ENCODE data around the gene COX19.

DNA sequence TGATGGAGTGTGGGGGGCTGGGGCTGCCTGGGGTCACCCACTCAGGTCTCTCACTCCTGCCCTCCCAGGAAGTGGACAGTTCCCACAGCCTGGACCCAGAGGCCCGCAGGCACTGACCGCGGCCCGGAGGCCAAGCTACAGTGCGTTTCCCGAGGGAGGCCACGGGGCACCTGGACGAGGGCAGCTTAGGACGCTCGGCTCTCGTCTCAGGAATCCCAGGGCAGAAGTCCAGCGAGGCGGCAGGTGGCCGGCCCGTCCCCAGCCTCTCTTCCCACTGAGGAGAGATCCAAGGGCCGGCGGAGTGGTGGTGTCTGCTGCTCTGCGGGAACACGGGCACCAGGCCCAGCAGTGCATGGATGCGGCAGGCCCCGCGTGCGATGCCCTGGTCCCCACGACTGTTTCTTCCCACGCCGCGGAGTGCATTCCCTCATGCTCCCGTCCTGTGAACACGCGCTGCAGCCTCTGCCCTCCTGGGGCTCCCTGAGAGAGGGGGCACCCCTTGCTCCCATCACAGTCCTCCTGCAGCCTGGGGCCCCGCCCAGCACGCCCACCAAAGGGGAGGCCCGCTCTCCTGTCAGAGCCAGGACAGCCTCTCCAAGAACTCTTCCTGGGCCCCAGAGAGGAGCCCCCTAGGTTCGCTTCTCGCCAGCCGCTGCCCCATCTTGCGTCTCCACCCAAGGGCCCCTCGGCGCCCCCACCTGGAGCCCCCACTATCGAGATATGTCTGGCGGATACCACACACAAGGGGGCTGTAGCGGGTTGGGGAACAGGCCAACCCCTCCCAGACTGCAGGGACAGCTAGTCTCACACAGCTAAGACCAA, 44.7 kb upstream of the COX19 start:
- TF ChIP-seq, protein P1, sequence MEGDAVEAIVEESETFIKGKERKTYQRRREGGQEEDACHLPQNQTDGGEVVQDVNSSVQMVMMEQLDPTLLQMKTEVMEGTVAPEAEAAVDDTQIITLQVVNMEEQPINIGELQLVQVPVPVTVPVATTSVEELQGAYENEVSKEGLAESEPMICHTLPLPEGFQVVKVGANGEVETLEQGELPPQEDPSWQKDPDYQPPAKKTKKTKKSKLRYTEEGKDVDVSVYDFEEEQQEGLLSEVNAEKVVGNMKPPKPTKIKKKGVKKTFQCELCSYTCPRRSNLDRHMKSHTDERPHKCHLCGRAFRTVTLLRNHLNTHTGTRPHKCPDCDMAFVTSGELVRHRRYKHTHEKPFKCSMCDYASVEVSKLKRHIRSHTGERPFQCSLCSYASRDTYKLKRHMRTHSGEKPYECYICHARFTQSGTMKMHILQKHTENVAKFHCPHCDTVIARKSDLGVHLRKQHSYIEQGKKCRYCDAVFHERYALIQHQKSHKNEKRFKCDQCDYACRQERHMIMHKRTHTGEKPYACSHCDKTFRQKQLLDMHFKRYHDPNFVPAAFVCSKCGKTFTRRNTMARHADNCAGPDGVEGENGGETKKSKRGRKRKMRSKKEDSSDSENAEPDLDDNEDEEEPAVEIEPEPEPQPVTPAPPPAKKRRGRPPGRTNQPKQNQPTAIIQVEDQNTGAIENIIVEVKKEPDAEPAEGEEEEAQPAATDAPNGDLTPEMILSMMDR (IDR thresholded peaks at IDR 0.05), result no peak
- TF ChIP-seq TCF7L2 (IDR thresholded peaks at IDR 0.05; ENCODE audit: low read depth, low read length) (no peak), SIN3A (IDR thresholded peaks at IDR 0.05; ENCODE audit: borderline replicate concordance, insufficient read depth, low read depth, low read length) (no peak), POLR2AphosphoS5 (IDR thresholded peaks at IDR 0.05; ENCODE audit: low read depth, low read length) (no peak)
- TF ChIP-seq, protein P2, sequence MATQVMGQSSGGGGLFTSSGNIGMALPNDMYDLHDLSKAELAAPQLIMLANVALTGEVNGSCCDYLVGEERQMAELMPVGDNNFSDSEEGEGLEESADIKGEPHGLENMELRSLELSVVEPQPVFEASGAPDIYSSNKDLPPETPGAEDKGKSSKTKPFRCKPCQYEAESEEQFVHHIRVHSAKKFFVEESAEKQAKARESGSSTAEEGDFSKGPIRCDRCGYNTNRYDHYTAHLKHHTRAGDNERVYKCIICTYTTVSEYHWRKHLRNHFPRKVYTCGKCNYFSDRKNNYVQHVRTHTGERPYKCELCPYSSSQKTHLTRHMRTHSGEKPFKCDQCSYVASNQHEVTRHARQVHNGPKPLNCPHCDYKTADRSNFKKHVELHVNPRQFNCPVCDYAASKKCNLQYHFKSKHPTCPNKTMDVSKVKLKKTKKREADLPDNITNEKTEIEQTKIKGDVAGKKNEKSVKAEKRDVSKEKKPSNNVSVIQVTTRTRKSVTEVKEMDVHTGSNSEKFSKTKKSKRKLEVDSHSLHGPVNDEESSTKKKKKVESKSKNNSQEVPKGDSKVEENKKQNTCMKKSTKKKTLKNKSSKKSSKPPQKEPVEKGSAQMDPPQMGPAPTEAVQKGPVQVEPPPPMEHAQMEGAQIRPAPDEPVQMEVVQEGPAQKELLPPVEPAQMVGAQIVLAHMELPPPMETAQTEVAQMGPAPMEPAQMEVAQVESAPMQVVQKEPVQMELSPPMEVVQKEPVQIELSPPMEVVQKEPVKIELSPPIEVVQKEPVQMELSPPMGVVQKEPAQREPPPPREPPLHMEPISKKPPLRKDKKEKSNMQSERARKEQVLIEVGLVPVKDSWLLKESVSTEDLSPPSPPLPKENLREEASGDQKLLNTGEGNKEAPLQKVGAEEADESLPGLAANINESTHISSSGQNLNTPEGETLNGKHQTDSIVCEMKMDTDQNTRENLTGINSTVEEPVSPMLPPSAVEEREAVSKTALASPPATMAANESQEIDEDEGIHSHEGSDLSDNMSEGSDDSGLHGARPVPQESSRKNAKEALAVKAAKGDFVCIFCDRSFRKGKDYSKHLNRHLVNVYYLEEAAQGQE (IDR thresholded peaks at IDR 0.05; ENCODE audit: insufficient read depth in 1 of 2, low read depth in 2 of 2, low read length in 1 of 2), result no peak

All from Panc1 (cell line).